KMS-11 (cell line): ENCODE results near the gene USP10.

Source experiments
- H2AFZ ChIP-seq: fragments of 200-600 bp; sonication (generic); 2 replicates; pipeline ENCODE4 v1.6.1; 2016; ENCODE audit warnings: antibody characterized with exemption, mixed run types, low read depth
- H3K27ac ChIP-seq: fragments of 200-600 bp; sonication (generic); 2 replicates; pipeline ENCODE4 v1.6.1; 2016; ENCODE audit warnings: mild to moderate bottlenecking, mixed run types
- H3K27me3 ChIP-seq: fragments of 200-600 bp; sonication (generic); 2 replicates; pipeline ENCODE4 v1.6.1; 2017; ENCODE audit warnings: mild to moderate bottlenecking, low read depth, mixed run types, moderate library complexity; ENCODE audit not compliant: insufficient read depth
- H3K36me3 ChIP-seq: fragments of 200-600 bp; sonication (generic); 2 replicates; pipeline ENCODE4 v1.6.1; 2017; ENCODE audit warnings: mild to moderate bottlenecking, mixed run types; ENCODE audit not compliant: insufficient read depth
- H3K4me1 ChIP-seq: fragments of 200-600 bp; sonication (generic); 2 replicates; pipeline ENCODE4 v1.6.1; 2016; ENCODE audit warnings: mild to moderate bottlenecking, low read depth, mixed run types; ENCODE audit not compliant: poor library complexity, severe bottlenecking
- H3K4me2 ChIP-seq: fragments of 200-600 bp; sonication (generic); 2 replicates; pipeline ENCODE4 v1.7.0; 2016; ENCODE audit warnings: mild to moderate bottlenecking, mixed run types
- H3K4me3 ChIP-seq: fragments of 200-600 bp; sonication (generic); IDR thresholded peaks from 2 replicates; pipeline ENCODE4 v1.6.1; 2017; ENCODE audit warnings: low read depth, low read length, mixed read lengths; ENCODE audit not compliant: insufficient read depth
- H3K79me2 ChIP-seq: fragments of 200-600 bp; sonication (generic); 2 replicates; pipeline ENCODE4 v1.6.1; 2016; ENCODE audit warnings: low read depth, mixed run types; ENCODE audit not compliant: insufficient read depth
- H3K9ac ChIP-seq: fragments of 200-600 bp; sonication (generic); 2 replicates; pipeline ENCODE4 v1.6.1; 2016; ENCODE audit warnings: mild to moderate bottlenecking, mixed run types
- H4K20me1 ChIP-seq: fragments of 200-600 bp; sonication (generic); 2 replicates; pipeline ENCODE4 v1.6.1; 2016; ENCODE audit warnings: mild to moderate bottlenecking, mixed run types; ENCODE audit not compliant: insufficient read depth
- CTCF ChIP-seq: fragments of 200-600 bp; sonication (generic); conservative IDR thresholded peaks from 2 replicates; pipeline ENCODE4 v1.6.1; 2017; ENCODE audit warnings: low read depth, mild to moderate bottlenecking, antibody characterized with exemption, low read length, moderate library complexity, mixed read lengths

USP10 gene

GRCh38 chr16:84794626-84795025 lies 94.8 kb downstream of the USP10 start:
- Histone ChIP-seq H2AFZ (no peak overlapping the region), H3K36me3 (no peaks in the 10 kb centered on the region), H3K27me3 (no peaks in the 10 kb centered on the region), H3K79me2 (no peaks in the 10 kb centered on the region), H3K4me1 (no peaks in the 10 kb centered on the region), H4K20me1 (no peaks in the 10 kb centered on the region), H3K4me3 (no peak overlapping the region), H3K9ac (no peak overlapping the region), H3K27ac (no peak overlapping the region), H3K4me2 (no peak overlapping the region)
- no peak for TF ChIP-seq CTCF

- Histone ChIP-seq H3K4me3 (no peak overlapping the region), H3K4me1 (no peaks in the 10 kb centered on the region), H2AFZ (no peak overlapping the region), H4K20me1 (no peaks in the 10 kb centered on the region), H3K27ac (no peak overlapping the region), H3K27me3 (no peaks in the 10 kb centered on the region), H3K9ac (no peak overlapping the region), H3K4me2 (no peak overlapping the region), H3K79me2 (no peaks in the 10 kb centered on the region), H3K36me3 (no peaks in the 10 kb centered on the region)
- no peak for TF ChIP-seq CTCF
Observed at GRCh38 chr16:84795329-84796053, 95.7 kb downstream of the USP10 start.

- Histone ChIP-seq H3K27me3 (peaks cover 5% of the 10 kb centered on the region), H3K79me2 (no peaks in the 10 kb centered on the region), H3K27ac (no peak overlapping the region), H4K20me1 (no peaks in the 10 kb centered on the region), H3K9ac (no peak overlapping the region), H3K36me3 (no peaks in the 10 kb centered on the region), H3K4me2 (no peak overlapping the region), H3K4me3 (no peak overlapping the region), H3K4me1 (no peaks in the 10 kb centered on the region), H2AFZ (no peak overlapping the region)
- no peak for TF ChIP-seq CTCF
Observed at GRCh38 chr16:84800158-84800978, 100.6 kb downstream of the USP10 start.

- Histone ChIP-seq H3K4me3 (no peak overlapping the region), H3K27me3 (peaks cover 27% of the 10 kb centered on the region), H3K27ac (no peak overlapping the region), H3K79me2 (no peaks in the 10 kb centered on the region), H3K4me1 (no peaks in the 10 kb centered on the region), H4K20me1 (no peaks in the 10 kb centered on the region), H2AFZ (no peak overlapping the region), H3K36me3 (no peaks in the 10 kb centered on the region), H3K4me2 (no peak overlapping the region), H3K9ac (no peak overlapping the region)
- no peak for TF ChIP-seq CTCF
Observed at GRCh38 chr16:84803146-84803545, 103.3 kb downstream of the USP10 start.
